Hepatocyte (in vitro differentiated cells): ENCODE measurements around the gene SCAPER. TPM values are rescaled to one million over a fixed set of nuclear protein-coding genes. Genes with fewer than 3 reads are reported as not detected.

ENCODE experiments used
- DNase-seq: peaks from one replicate; pipeline ENCODE4 v3.0.0-alpha.2; 2016; ENCODE audit warnings: low spot score
- H2AFZ ChIP-seq: fragments of 200-600 bp; sonication (generic); 2 replicates; pipeline ENCODE4 v1.6.0; 2016; ENCODE audit warnings: antibody characterized with exemption, mild to moderate bottlenecking
- H3K27ac ChIP-seq: fragments of 200-600 bp; sonication (generic); 2 replicates; pipeline ENCODE4 v1.5.1; 2016; ENCODE audit warnings: mild to moderate bottlenecking
- H3K27me3 ChIP-seq: fragments of 200-600 bp; sonication (generic); 2 replicates; pipeline ENCODE4 v1.6.1; 2016
- H3K36me3 ChIP-seq: fragments of 200-600 bp; sonication (generic); replicated peaks from 2 replicates; pipeline ENCODE4 v1.5.1; 2016; ENCODE audit warnings: low read depth; ENCODE audit not compliant: insufficient read depth
- H3K4me1 ChIP-seq: fragments of 200-600 bp; sonication (generic); 2 replicates; pipeline ENCODE4 v1.5.1; 2016; ENCODE audit warnings: mild to moderate bottlenecking, moderate library complexity; ENCODE audit not compliant: insufficient read depth
- H3K4me2 ChIP-seq: fragments of 200-600 bp; sonication (generic); 2 replicates; pipeline ENCODE4 v1.6.0; 2016
- H3K4me3 ChIP-seq: fragments of 200-600 bp; sonication (generic); 2 replicates; pipeline ENCODE4 v1.5.1; 2016; ENCODE audit warnings: mild to moderate bottlenecking
- H3K79me2 ChIP-seq: fragments of 200-600 bp; sonication (generic); 2 replicates; pipeline ENCODE4 v1.6.0; 2017; ENCODE audit warnings: mild to moderate bottlenecking
- H3K9me2 ChIP-seq: fragments of 200-600 bp; sonication (generic); replicated peaks from 2 replicates; pipeline ENCODE4 v1.6.0; 2017; ENCODE audit warnings: mild to moderate bottlenecking; ENCODE audit not compliant: insufficient read depth
- H3K9me3 ChIP-seq: fragments of 200-600 bp; sonication (generic); 2 replicates; pipeline ENCODE4 v1.5.1; 2016; ENCODE audit warnings: low read depth, mild to moderate bottlenecking
- H4K20me1 ChIP-seq: fragments of 200-600 bp; sonication (generic); 2 replicates; pipeline ENCODE4 v1.6.0; 2016; ENCODE audit warnings: mild to moderate bottlenecking; ENCODE audit not compliant: insufficient read depth, poor library complexity, severe bottlenecking
- CTCF ChIP-seq: fragments of 200-600 bp; sonication (generic); IDR thresholded peaks from 2 replicates; pipeline ENCODE4 v1.5.1; 2016; ENCODE audit warnings: antibody characterized with exemption, mild to moderate bottlenecking; ENCODE audit not compliant: poor library complexity
- EZH2 ChIP-seq: fragments of 200-600 bp; sonication (generic); IDR thresholded peaks from 2 replicates; pipeline ENCODE4 v1.6.1; 2016; ENCODE audit warnings: antibody characterized with exemption, mild to moderate bottlenecking, borderline replicate concordance
- EZH2phosphoT487 ChIP-seq: fragments of 200-600 bp; sonication (generic); IDR thresholded peaks from one replicate; pipeline ENCODE4 v1.6.1; 2018; ENCODE audit warnings: antibody characterized with exemption, mild to moderate bottlenecking, low read depth, moderate library complexity; ENCODE audit not compliant: unreplicated experiment, severe bottlenecking
- WGBS: methylation state at CpG from one replicate; pipeline ENCODE4 v1.1.6; 2016; ENCODE audit warnings: low lambda C conversion rate; ENCODE audit errors: missing lambda C conversion rate; 5-methylcytosine and 5-hydroxymethylcytosine counted together
- polyA plus RNA-seq: library from polyadenylated mRNA; unstranded; fragments of >200 nt; fragmentation: Nextera tagmentation; extraction: Ambion mirVana; gene quantifications from 2 replicates; pipeline ENCODE4 v1.2.1, GENCODE V29; 2016
- total RNA-seq: library from RNA; depleted of rRNA; stranded (reverse); fragments of >200 nt; gene quantifications from 2 replicates; pipeline ENCODE4 v1.2.3, GENCODE V29; 2014

SCAPER gene
- total and polyA plus RNA-seq, 2 experiments from 2014 or later = 20.8 to 27.4 TPM

- no peak overlapping the region for H3K27ac ChIP-seq
- H3K27me3 ChIP-seq = no peaks in the 10 kb centered on the region
- no peaks in the 10 kb centered on the region for H3K9me2 ChIP-seq
- no peak overlapping the region for H2AFZ ChIP-seq
- 95% methylated on average over 2 of the region's 2 CpGs for WGBS
- no peaks in the 10 kb centered on the region for H3K79me2 ChIP-seq
- H3K36me3 ChIP-seq = no peaks in the 10 kb centered on the region
- H3K4me2 ChIP-seq = no peak overlapping the region
- H4K20me1 ChIP-seq = no peaks in the 10 kb centered on the region
- H3K9me3 ChIP-seq = no peaks in the 10 kb centered on the region
- no peak overlapping the region for H3K4me3 ChIP-seq
- H3K4me1 ChIP-seq = no peaks in the 10 kb centered on the region
- no peak for TF ChIP-seq CTCF
- TF ChIP-seq EZH2phosphoT487 = no peak
- TF ChIP-seq EZH2 = no peak
- DNase-seq = no peak
Observed at GRCh38 chr15:76799760-76800159, 105.4 kb downstream of the SCAPER start.

- Histone ChIP-seq H3K4me1 (no peaks in the 10 kb centered on the region), H3K9me2 (no peaks in the 10 kb centered on the region), H4K20me1 (no peaks in the 10 kb centered on the region), H2AFZ (no peak overlapping the region), H3K36me3 (no peaks in the 10 kb centered on the region), H3K79me2 (no peaks in the 10 kb centered on the region), H3K4me3 (no peak overlapping the region), H3K9me3 (peaks cover 5% of the 10 kb centered on the region), H3K27me3 (no peaks in the 10 kb centered on the region), H3K4me2 (no peak overlapping the region), H3K27ac (no peak overlapping the region)
- no peak for DNase-seq
- no peak for TF ChIP-seq EZH2
- no peak for TF ChIP-seq CTCF
- no peak for TF ChIP-seq EZH2phosphoT487
- 97% methylated on average over 5 of the region's 5 CpGs for WGBS
Observed at GRCh38 chr15:76795217-76795616, 109.9 kb downstream of the SCAPER start.

GRCh38 chr15:76793162-76793561, 112.0 kb downstream of the SCAPER start:
- Histone ChIP-seq H3K4me2 (no peak overlapping the region), H3K4me3 (no peak overlapping the region), H3K9me2 (no peaks in the 10 kb centered on the region), H3K27me3 (no peaks in the 10 kb centered on the region), H3K4me1 (no peaks in the 10 kb centered on the region), H3K9me3 (peaks cover 5% of the 10 kb centered on the region), H3K36me3 (no peaks in the 10 kb centered on the region), H4K20me1 (no peaks in the 10 kb centered on the region), H3K27ac (no peak overlapping the region), H2AFZ (no peak overlapping the region), H3K79me2 (no peaks in the 10 kb centered on the region)
- TF ChIP-seq CTCF = no peak
- no peak for TF ChIP-seq EZH2
- no peak for TF ChIP-seq EZH2phosphoT487
- no peak for DNase-seq

GRCh38 chr15:76791511-76791910, 113.6 kb downstream of the SCAPER start:
- no peaks in the 10 kb centered on the region for H3K36me3 ChIP-seq
- H3K79me2 ChIP-seq = no peaks in the 10 kb centered on the region
- H3K4me2 ChIP-seq = no peak overlapping the region
- no peaks in the 10 kb centered on the region for H3K4me1 ChIP-seq
- H3K27me3 ChIP-seq = no peaks in the 10 kb centered on the region
- TF ChIP-seq EZH2 = no peak
- TF ChIP-seq EZH2phosphoT487 = no peak
- no peak overlapping the region for H3K4me3 ChIP-seq
- no peak overlapping the region for H3K27ac ChIP-seq
- 98% methylated on average over 2 of the region's 2 CpGs for WGBS
- H3K9me2 ChIP-seq = no peaks in the 10 kb centered on the region
- DNase-seq = no peak
- no peak overlapping the region for H2AFZ ChIP-seq
- peaks cover 5% of the 10 kb centered on the region for H3K9me3 ChIP-seq
- no peaks in the 10 kb centered on the region for H4K20me1 ChIP-seq
